Activated naive CD8-positive, alpha-beta T cell (primary cell): Measurements from ENCODE around the gene KLK14.

Experiments
- H3K27ac Mint-ChIP-seq: one replicate; pipeline ENCODE4 v1.8.0; 2021; ENCODE audit warnings: mixed read lengths
- H3K27me3 Mint-ChIP-seq: one replicate; pipeline ENCODE4 v1.8.0; 2021; ENCODE audit warnings: mixed read lengths
- H3K36me3 Mint-ChIP-seq: one replicate; pipeline ENCODE4 v1.8.0; 2021; ENCODE audit warnings: mixed read lengths
- H3K4me1 Mint-ChIP-seq: one replicate; pipeline ENCODE4 v1.8.0; 2021; ENCODE audit warnings: low read depth, mixed read lengths
- H3K4me3 Mint-ChIP-seq: one replicate; pipeline ENCODE4 v1.8.0; 2021; ENCODE audit warnings: mild to moderate bottlenecking, mixed read lengths
- H3K9me3 Mint-ChIP-seq: one replicate; pipeline ENCODE4 v1.8.0; 2021; ENCODE audit warnings: low read depth, mixed read lengths

KLK14 gene

DNA sequence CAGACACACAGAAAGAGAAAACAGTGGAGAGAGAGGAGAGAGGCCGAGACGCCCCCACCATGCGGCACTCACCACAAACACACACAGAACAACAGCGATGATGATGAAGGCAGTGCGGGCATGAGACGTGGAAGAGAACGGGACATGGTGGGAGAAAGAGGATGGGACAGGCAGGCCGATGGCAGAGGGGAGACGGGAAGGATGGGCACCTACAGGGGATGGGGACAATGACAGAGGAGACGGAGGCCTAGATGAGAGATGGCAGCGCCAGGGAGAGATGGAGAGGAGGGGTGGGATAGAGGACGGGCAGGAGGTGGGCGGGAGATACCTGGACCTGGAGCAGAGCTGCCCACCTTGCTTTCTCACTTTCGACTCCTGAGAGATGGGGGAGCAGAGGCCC, 1.1 kb upstream of the KLK14 start:
- H3K4me3 Mint-ChIP-seq = no peak overlapping the region
- H3K27me3 Mint-ChIP-seq = peaks cover 8% of the 10 kb centered on the region
- H3K36me3 Mint-ChIP-seq = peaks cover 5% of the 10 kb centered on the region
- H3K9me3 Mint-ChIP-seq = no peaks in the 10 kb centered on the region
- no peaks in the 10 kb centered on the region for H3K4me1 Mint-ChIP-seq
- no peak overlapping the region for H3K27ac Mint-ChIP-seq

DNA sequence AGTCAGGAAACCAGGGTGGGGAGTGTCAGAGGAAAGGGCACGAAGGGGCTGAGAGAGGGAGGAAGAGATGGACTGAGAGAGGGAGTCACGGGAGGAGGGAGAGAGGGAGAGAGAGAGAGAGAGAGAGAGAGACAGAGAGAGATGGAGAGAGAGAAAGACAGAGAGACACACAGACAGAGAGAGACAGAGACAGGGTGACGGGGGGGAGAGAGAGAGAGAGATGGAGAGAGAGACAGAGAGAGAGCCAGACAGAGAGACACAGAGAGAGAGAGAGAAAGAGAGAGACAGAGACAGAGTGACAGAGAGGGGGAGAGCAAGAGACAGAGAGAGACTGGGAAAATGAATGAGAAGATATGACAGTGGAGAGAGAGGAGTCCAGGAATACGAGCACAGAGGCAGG, 494 bp upstream of the KLK14 start:
- H3K4me3 Mint-ChIP-seq = no peak overlapping the region

DNA sequence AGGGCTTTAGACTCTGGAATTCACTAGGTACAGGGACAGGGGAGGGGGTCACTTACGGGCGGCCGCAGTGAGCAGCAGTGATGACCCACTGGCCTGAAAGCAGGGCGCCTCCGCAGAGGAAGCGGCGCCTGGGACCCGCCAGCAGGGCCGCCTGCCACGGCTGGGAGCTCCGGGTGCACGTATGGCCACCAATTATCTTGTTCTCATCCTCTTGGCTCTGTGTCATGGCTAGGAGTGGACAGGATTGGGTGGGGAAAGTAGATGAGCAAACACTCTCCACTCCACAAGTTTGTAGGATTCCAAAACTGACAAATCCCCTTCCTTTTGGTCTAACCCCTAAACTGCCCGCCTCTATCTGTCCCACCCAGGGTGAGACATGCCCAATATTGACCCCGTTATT, 1.2 kb downstream of the KLK14 start:
- no peak overlapping the region for H3K27ac Mint-ChIP-seq
- no peaks in the 10 kb centered on the region for H3K4me1 Mint-ChIP-seq
- no peaks in the 10 kb centered on the region for H3K9me3 Mint-ChIP-seq
- H3K36me3 Mint-ChIP-seq = peaks cover 5% of the 10 kb centered on the region
- no peak overlapping the region for H3K4me3 Mint-ChIP-seq
- peaks cover 8% of the 10 kb centered on the region for H3K27me3 Mint-ChIP-seq

More for the DNA sequence above, 494 bp upstream of the KLK14 start:
- Mint-ChIP-seq H3K27ac (no peak overlapping the region), H3K27me3 (peaks cover 8% of the 10 kb centered on the region), H3K9me3 (no peaks in the 10 kb centered on the region), H3K4me1 (no peaks in the 10 kb centered on the region), H3K36me3 (peaks cover 5% of the 10 kb centered on the region)

DNA sequence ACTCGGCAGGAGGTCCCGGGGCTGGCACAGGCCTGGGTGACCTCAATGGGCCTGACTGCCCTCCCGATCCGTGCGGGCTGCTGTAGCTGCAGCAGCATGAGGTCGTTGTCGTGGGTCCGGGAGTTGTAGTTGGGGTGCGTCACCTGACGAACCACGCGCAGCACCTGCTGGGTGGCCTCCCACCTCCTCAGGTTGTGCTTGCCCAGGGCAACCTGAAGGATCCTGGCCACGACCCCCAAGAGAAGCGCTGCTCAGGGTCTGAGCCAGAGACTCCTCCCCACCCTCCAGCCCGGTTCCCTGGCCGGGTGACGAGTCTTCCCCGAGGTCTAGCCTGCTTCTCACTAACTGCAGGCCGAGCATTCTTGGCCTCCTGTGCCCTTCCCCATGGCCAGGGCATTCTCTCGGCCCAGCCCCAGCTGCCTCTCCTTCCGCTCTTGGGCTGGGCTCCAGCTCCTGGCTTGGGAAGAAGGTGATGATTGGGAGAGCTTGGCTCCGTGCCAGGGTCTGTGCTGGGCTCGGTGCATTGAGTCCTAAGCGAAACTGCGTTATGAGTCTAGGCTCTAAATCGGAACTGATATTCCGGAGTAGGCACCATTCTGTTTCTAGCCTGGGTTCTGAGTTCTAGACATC, 3.1 kb downstream of the KLK14 start:
- Mint-ChIP-seq H3K4me1 (no peaks in the 10 kb centered on the region), H3K9me3 (no peaks in the 10 kb centered on the region), H3K27ac (no peak overlapping the region), H3K4me3 (no peak overlapping the region), H3K27me3 (peaks cover 8% of the 10 kb centered on the region), H3K36me3 (peaks cover 5% of the 10 kb centered on the region)

DNA sequence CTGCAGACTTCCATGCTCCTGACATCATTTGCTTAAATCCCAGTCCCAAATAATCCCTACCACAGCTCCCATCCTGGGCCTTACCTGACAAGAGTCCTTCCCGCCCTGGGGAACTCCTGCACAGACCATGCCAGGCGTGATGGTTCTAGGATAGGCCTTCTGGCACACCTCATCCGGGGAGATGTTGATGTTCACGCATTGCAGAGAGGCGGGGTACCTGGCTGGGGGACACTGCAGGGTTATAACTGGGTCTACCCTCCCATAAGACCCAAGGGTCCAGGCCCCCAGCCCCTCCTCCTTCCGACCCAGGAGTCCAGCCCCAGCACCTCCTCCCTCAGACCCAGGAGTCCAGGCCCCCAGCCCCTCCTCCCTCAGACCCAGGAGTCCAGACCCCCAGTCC, 4.0 kb downstream of the KLK14 start:
- Mint-ChIP-seq H3K27ac (no peak overlapping the region), H3K4me3 (no peak overlapping the region), H3K4me1 (no peaks in the 10 kb centered on the region), H3K36me3 (peaks cover 9% of the 10 kb centered on the region), H3K9me3 (peaks cover 7% of the 10 kb centered on the region), H3K27me3 (peaks cover 10% of the 10 kb centered on the region)

DNA sequence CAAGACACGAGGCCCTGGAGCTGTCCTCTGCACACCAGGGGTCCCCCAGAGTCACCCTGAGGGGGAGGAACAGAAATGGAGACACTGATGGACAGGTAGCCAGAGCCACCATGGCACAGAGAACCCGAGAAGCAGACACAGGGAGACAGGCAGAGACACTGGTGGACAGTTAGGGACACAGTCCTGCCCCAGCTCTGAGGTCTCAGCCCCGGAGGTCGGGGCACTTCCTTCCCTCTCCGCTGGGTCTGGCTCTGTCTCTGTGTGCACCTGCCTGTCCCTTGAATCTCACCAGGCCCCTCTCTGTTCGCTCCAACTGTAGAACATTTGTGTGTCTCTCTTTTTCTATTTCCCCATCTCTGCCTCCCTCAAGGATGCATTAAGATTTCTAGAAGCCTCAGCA, 4.6 kb downstream of the KLK14 start:
- Mint-ChIP-seq H3K9me3 (peaks cover 13% of the 10 kb centered on the region), H3K27ac (no peak overlapping the region), H3K4me3 (no peak overlapping the region), H3K27me3 (peaks cover 9% of the 10 kb centered on the region), H3K4me1 (no peaks in the 10 kb centered on the region), H3K36me3 (peaks cover 14% of the 10 kb centered on the region)

DNA sequence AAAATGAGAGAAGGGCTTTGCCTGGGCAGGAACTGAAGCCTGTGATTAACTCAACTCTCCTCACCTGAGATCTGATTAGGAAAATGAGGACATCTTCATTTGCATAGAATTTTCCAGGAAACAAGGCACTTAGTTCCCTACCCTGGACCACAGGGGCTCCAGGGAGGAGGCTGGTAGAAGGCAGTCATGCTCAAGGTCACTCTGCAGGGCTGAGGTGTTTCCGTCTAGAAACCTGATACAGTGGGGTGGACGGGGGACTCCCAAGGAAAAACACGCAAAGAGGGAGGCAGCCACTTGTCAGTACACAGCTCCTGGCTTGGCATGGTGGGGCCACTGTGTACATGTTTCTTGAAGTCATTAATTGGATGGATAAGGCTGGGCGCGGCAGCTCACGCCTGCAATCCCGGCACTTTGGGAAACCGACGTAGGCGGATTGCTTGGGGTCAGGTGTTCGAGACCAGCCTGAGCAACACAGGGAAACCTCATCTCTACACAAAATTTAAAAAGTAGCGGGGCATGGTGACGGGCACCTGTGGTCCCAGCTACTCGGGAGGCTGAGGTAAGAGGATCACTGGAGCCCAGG, 6.0 kb downstream of the KLK14 start:
- H3K4me3 Mint-ChIP-seq = no peak overlapping the region
- peaks cover 17% of the 10 kb centered on the region for H3K9me3 Mint-ChIP-seq
- H3K27ac Mint-ChIP-seq = no peak overlapping the region
- H3K36me3 Mint-ChIP-seq = peaks cover 9% of the 10 kb centered on the region
- H3K27me3 Mint-ChIP-seq = peaks cover 7% of the 10 kb centered on the region
- H3K4me1 Mint-ChIP-seq = no peaks in the 10 kb centered on the region

DNA sequence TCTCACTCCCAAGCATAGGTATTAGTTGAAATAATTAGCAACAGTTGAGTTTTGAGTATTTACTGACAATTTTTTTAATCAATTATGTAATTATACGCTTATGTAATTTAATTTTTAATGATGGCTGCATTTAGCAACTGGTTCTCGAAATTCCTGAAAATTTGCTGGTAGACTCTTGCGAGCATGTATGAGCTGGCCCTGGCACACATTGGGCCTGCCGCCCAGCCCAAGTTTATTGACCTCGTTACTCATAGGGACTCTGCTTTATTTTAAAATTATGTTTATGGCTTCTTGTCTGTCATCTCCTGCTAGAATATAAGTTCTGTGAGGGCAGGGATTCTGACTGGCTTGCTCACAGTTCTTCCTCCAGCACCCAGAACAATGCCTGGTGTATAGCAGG, 6.7 kb downstream of the KLK14 start:
- H3K27me3 Mint-ChIP-seq = peaks cover 7% of the 10 kb centered on the region
- H3K4me1 Mint-ChIP-seq = no peaks in the 10 kb centered on the region

DNA sequence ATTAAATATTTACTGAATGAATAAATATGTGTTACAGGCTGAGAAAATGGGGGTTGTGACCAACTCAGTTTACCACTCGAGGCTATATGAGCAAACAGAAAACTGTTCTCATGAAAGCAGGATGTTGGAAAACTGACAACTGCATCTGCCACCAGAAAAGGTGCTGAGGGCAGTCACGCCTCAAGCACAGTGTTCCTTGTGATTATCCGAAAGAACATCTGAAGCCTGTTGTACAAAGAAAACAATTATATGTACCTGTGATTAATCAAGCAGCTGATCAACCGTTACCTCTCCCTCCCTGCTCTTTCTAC, 11.6 kb downstream of the KLK14 start:
- peaks cover 17% of the 10 kb centered on the region for H3K9me3 Mint-ChIP-seq
- no peak overlapping the region for H3K4me3 Mint-ChIP-seq
- peaks cover 9% of the 10 kb centered on the region for H3K36me3 Mint-ChIP-seq
- no peak overlapping the region for H3K27ac Mint-ChIP-seq
- no peaks in the 10 kb centered on the region for H3K4me1 Mint-ChIP-seq
- H3K27me3 Mint-ChIP-seq = peaks cover 16% of the 10 kb centered on the region

More for the DNA sequence above, 6.7 kb downstream of the KLK14 start:
- Mint-ChIP-seq H3K4me3 (no peak overlapping the region), H3K27ac (no peak overlapping the region), H3K9me3 (peaks cover 17% of the 10 kb centered on the region), H3K36me3 (peaks cover 9% of the 10 kb centered on the region)

DNA sequence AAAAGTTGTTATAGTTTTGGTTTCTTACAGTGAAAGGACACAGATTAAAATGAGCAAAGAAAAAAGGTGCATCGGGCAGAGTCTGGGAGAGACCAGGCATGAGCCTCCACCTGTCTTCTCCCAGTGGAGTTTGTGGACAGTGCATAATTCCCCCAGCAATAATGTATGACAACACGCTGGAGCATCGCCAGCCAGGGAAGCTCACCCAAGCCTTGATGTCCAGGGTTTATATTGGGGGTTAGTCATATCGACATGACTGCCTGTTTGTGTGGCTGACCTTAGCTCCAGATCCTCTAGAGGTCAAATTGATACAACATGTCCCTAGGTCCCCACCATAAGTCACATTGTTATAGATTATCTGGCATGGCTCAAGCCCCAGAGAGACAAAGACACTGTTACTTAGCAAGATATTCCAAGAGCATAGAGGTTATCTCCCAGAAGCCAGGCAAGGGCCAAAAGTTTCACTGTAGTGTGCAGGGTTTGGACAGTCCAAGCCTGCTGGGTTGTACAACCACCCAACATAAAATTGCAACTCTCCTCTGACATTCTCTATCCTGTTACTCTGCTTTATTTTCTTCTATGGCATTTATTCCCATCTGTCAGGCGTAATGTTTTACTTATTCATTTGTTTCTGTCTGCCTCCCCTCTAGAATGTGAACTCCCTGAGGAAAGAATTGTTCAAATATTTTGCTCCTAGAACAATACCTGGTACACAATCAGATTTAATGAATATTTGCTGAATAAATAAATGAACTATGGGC, 12.2 kb downstream of the KLK14 start:
- Mint-ChIP-seq H3K36me3 (peaks cover 9% of the 10 kb centered on the region), H3K9me3 (peaks cover 17% of the 10 kb centered on the region), H3K27me3 (peaks cover 18% of the 10 kb centered on the region), H3K4me3 (no peak overlapping the region), H3K4me1 (no peaks in the 10 kb centered on the region), H3K27ac (no peak overlapping the region)

DNA sequence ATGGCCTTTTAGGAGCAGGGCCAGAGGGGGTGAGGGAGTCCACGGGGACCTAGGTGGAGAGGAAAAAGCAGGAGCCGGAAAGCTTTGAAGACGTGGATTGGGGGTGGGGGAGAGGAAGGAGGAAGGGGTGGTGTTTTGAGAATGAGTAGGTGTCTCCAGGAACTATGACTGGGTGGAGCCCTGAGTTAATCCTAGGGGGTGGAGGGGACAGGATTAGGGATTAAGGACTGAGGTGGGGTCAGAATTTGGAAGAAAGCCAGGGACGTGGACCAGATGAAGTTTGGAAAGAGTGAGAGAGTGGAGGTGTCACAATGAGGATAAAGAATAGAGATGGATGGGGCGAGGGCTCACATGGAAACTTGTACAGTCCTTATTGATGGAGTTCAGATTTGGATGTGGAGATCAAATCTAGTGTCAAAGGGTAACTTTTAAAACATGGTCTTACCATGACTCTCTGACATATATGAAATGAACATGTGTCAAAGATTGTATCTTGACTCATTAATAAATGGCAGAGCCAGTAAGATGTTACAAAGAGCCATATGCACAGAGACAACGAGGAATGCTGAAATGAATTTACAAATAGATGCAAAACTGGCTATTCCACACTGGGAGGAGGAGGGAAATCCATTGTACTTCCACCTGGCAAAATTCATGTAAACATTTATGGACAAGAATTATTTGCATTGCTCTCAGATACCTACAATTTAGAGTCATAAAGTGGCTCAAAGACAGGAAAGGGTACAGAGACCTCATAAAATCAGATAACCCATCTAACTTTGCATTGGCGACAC, 16.1 kb downstream of the KLK14 start:
- Mint-ChIP-seq H3K9me3 (no peaks in the 10 kb centered on the region), H3K4me3 (no peak overlapping the region), H3K4me1 (peaks cover 5% of the 10 kb centered on the region), H3K36me3 (no peaks in the 10 kb centered on the region), H3K27ac (no peak overlapping the region), H3K27me3 (peaks cover 23% of the 10 kb centered on the region)

DNA sequence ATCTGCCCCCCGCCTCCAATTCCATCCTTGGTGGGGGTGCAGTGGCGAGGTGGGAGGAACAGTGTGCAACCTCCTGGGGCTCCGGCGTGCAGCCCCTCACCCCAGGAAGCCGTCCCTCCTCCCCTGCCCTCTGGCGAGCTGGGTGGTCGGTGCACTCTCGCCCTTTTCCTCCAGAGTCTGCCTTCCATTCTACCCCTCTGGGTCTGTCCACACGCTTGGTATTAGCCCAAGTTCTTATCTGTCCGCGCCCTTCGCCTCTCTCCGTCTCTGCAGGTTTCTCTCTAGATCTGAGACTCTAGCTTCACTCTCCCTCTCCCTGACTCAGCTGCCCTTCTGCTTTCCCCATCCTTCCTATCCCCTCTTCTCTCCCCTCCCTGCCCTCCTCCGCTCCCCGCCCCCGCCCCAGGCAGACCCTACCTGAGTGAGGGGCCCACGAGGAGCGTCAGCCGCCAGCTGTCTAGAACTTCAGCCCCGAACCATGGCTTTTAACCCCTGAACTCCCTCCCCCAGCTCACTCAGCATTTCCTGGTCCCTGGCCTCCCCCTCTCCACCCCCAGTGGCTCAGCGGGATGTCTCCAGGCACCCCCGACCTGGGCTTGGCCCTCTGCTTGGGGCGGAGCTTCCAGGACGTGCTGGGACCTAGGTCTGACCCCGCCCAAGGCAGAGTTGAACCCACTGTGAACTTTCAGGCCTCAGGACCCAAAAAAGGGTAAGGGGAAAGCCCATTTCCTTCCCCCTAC, 17.3 kb downstream of the KLK14 start:
- peaks cover 32% of the 10 kb centered on the region for H3K27me3 Mint-ChIP-seq
- peak overlapping the region; percentile 75 for H3K4me3 Mint-ChIP-seq
- H3K4me1 Mint-ChIP-seq = peaks cover 5% of the 10 kb centered on the region
- H3K27ac Mint-ChIP-seq = no peak overlapping the region
- H3K36me3 Mint-ChIP-seq = no peaks in the 10 kb centered on the region
- H3K9me3 Mint-ChIP-seq = no peaks in the 10 kb centered on the region

DNA sequence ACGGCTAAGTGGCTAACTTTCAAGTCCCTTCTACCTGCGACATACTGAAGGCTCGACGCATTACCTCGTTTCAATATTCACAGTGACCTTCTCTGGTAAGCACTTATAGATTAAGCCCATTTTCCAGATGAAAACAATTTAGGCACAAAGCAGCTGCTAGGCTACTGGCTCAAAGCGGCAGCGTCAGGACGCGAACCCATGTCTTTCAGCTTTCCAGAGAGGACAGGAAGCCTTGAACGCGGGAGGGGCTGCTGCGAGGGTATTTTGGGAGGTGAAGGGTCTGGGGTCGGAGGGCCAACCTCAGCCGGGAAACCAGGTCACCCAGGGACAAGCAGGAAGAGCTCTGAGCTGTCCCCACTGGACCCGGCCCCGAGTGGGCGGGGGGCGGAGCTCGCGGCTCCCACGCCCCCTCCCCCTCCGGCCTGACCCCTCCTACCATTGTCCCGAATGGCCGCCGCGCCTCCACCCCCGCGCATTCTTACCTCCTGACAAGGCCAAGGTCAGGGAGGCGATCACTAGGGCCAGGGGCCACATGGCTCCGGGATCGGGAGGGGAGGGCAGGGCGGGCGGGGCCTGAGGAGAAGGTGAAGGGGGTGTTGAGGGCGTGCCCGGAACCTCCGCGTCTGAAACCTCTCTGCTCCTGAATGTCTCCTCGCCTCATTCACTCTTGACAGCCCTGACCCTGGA, 18.0 kb downstream of the KLK14 start, which contains the start of gene KLK13:
KLK13 (minus strand) TSS at position 559 of the 687 bp plus-strand sequence; CDS start at position 534, 25 bp downstream.
- Mint-ChIP-seq H3K9me3 (no peaks in the 10 kb centered on the region), H3K36me3 (no peaks in the 10 kb centered on the region), H3K4me1 (peaks cover 5% of the 10 kb centered on the region), H3K4me3 (peak within 1 kb of the TSS; percentile 75), H3K27ac (no peak within 1 kb of the TSS), H3K27me3 (peaks cover 32% of the 10 kb centered on the region)

DNA sequence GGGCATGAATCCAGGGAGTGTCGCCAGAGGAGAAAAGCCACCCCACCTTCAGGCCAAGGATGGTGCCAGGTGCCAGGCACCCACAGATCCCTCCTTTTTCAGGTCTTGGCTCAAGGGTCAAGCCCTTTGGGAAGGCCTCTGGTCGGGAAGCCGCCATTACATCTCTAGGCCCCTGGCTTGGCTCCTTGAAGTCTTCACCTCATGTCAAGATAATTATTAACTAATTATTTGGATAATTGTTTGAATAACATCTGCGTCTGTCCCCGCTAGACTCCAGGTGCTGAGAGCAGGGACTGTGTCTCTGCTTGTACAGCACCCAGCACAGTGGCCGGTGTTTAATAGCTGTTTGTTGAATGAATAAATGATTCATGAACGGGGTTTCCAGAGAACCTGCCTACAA, 19.0 kb downstream of the KLK14 start:
- Mint-ChIP-seq H3K4me1 (peaks cover 5% of the 10 kb centered on the region), H3K27ac (no peak overlapping the region), H3K27me3 (peaks cover 32% of the 10 kb centered on the region), H3K36me3 (no peaks in the 10 kb centered on the region), H3K9me3 (no peaks in the 10 kb centered on the region), H3K4me3 (peak overlapping the region; percentile 60)
